Neuronal stem cell (in vitro differentiated cells): Measurements from ENCODE around the gene TOMM22.

ENCODE experiments used
- DNase-seq: peaks from one replicate; pipeline ENCODE4 v3.0.0-alpha.2; 2013; ENCODE audit warnings: low spot score
- H2AFZ ChIP-seq: one replicate; pipeline ENCODE4 v1.6.1; 2013; ENCODE audit warnings: mild to moderate bottlenecking, low read length, inconsistent platforms
- H2AK5ac ChIP-seq: 2 replicates; pipeline ENCODE4 v1.6.1; 2013; ENCODE audit warnings: low read depth, mild to moderate bottlenecking, inconsistent platforms, low read length, moderate library complexity, mixed read lengths
- H2BK120ac ChIP-seq: 2 replicates; pipeline ENCODE4 v1.6.1; 2013; ENCODE audit warnings: low read depth, mild to moderate bottlenecking, inconsistent platforms, low read length, moderate library complexity, mixed read lengths
- H2BK12ac ChIP-seq: one replicate; pipeline ENCODE4 v1.6.1; 2013; ENCODE audit warnings: low read length, inconsistent platforms
- H2BK15ac ChIP-seq: 2 replicates; pipeline ENCODE4 v1.6.1; 2013; ENCODE audit warnings: mild to moderate bottlenecking, low read length, inconsistent platforms, mixed read lengths
- H2BK5ac ChIP-seq: one replicate; pipeline ENCODE4 v1.6.1; 2013; ENCODE audit warnings: inconsistent platforms, mild to moderate bottlenecking, low read length, moderate library complexity
- H3K14ac ChIP-seq: one replicate; pipeline ENCODE4 v1.6.1; 2013; ENCODE audit warnings: low read length, inconsistent platforms
- H3K18ac ChIP-seq: 2 replicates; pipeline ENCODE4 v1.6.1; 2013; ENCODE audit warnings: low read length, inconsistent platforms
- H3K23ac ChIP-seq: 2 replicates; pipeline ENCODE4 v1.6.1; 2013; ENCODE audit warnings: low read depth, mild to moderate bottlenecking, mixed read lengths, low read length, inconsistent platforms; ENCODE audit not compliant: poor library complexity
- H3K27ac ChIP-seq: replicated peaks from 3 replicates; pipeline ENCODE4 v1.5.1; 2013; ENCODE audit warnings: low read length, inconsistent platforms
- H3K27me3 ChIP-seq, 3 experiments: 2 replicates each; pipeline ENCODE4 v1.6.1; 2013; ENCODE audit warnings: low read length in 3 of 3, mild to moderate bottlenecking in 2 of 3, inconsistent platforms in 1 of 3, low read depth in 1 of 3, mixed read lengths in 1 of 3, moderate library complexity in 1 of 3; ENCODE audit not compliant: control insufficient read depth in 3 of 3, insufficient read depth in 3 of 3
- H3K36me3 ChIP-seq, 2 donors: replicated peaks in 1 of 2; 2 replicates each; pipeline ENCODE4 v1.6.1; 2013; ENCODE audit warnings: low read length in 2 of 2; ENCODE audit not compliant: control insufficient read depth in 2 of 2, insufficient read depth in 2 of 2
- H3K4ac ChIP-seq: 2 replicates; pipeline ENCODE4 v1.6.1; 2013; ENCODE audit warnings: inconsistent platforms, mild to moderate bottlenecking, low read length, moderate library complexity
- H3K4me1 ChIP-seq, 2 donors: 1 replicate in 1 of 2; 2 replicates in 1 of 2; pipeline ENCODE4 v1.6.1; 2013; ENCODE audit warnings: low read length in 2 of 2, low read depth in 1 of 2; ENCODE audit not compliant: control insufficient read depth in 2 of 2, insufficient read depth in 1 of 2
- H3K4me2 ChIP-seq: one replicate; pipeline ENCODE4 v1.6.1; 2013; ENCODE audit warnings: mild to moderate bottlenecking, low read length, inconsistent platforms; ENCODE audit not compliant: insufficient read depth, poor library complexity, severe bottlenecking
- H3K4me3 ChIP-seq, 2 donors: 2 replicates each; pipeline ENCODE4 v1.5.1; 2013; ENCODE audit warnings: low read length in 2 of 2, mild to moderate bottlenecking in 2 of 2, inconsistent platforms in 1 of 2, moderate library complexity in 1 of 2
- H3K79me1 ChIP-seq: one replicate; pipeline ENCODE4 v1.6.1; 2013; ENCODE audit warnings: low read depth, mild to moderate bottlenecking, inconsistent platforms, low read length, moderate library complexity
- H3K9ac ChIP-seq: one replicate; pipeline ENCODE4 v1.6.1; 2013; ENCODE audit warnings: mild to moderate bottlenecking, low read depth, low read length, inconsistent platforms; ENCODE audit not compliant: poor library complexity
- H3K9me3 ChIP-seq, 2 donors: replicated peaks in 1 of 2; 2 replicates each; pipeline versions ENCODE3 to v1.6.1; 2013; ENCODE audit warnings: low read length in 2 of 2, mild to moderate bottlenecking in 2 of 2, inconsistent platforms in 1 of 2, low read depth in 1 of 2, mixed read lengths in 1 of 2, moderate library complexity in 1 of 2; ENCODE audit not compliant: control insufficient read depth in 2 of 2, insufficient read depth in 1 of 2
- H4K8ac ChIP-seq: one replicate; pipeline ENCODE4 v1.6.1; 2013; ENCODE audit warnings: low read depth, mild to moderate bottlenecking, inconsistent platforms, low read length, moderate library complexity
- H4K91ac ChIP-seq: one replicate; pipeline ENCODE4 v1.6.1; 2013; ENCODE audit warnings: low read length, low read depth, mild to moderate bottlenecking, inconsistent platforms; ENCODE audit not compliant: poor library complexity
- WGBS, 2 donors: extraction: QIAGEN DNeasy Blood & Tissue Kit; methylation state at CpG; one replicate each; pipeline ENCODE4 v1.1.7; 2013; ENCODE audit warnings: missing lambda C conversion rate in 2 of 2, mixed read lengths in 1 of 2; ENCODE audit not compliant: insufficient read length in 2 of 2, insufficient replicate concordance in 1 of 2; ENCODE audit errors: extremely low coverage in 2 of 2; 5-methylcytosine and 5-hydroxymethylcytosine counted together

Gene TOMM22

GRCh38 chr22:38710351-38710750 lies 28.6 kb downstream of the TOMM22 start:
- H3K4me3 ChIP-seq = no peak overlapping the region
- no peak overlapping the region for H3K14ac ChIP-seq
- H3K9me3 ChIP-seq = no peaks in the 10 kb centered on the region
- H3K4me2 ChIP-seq = no peak overlapping the region
- H3K23ac ChIP-seq = no peak overlapping the region
- no peak overlapping the region for H3K27ac ChIP-seq
- no peak overlapping the region for H2BK12ac ChIP-seq
- no peak overlapping the region for H2BK15ac ChIP-seq
- H3K18ac ChIP-seq = no peak overlapping the region
- no peak overlapping the region for H2AFZ ChIP-seq
- H3K79me1 ChIP-seq = peaks cover 18% of the 10 kb centered on the region
- H2AK5ac ChIP-seq = no peak overlapping the region
- H2BK5ac ChIP-seq = no peak overlapping the region
- no peak overlapping the region for H2BK120ac ChIP-seq
- H3K9ac ChIP-seq = no peak overlapping the region
- H3K36me3 ChIP-seq = peaks cover 6 to 48% of the 10 kb centered on the region in 2 donors
- no peak overlapping the region for H3K4ac ChIP-seq
- no CpG with 5 or more reads among the region's 3 CpGs for WGBS, 2 donors
- DNase-seq = no peak
- H4K91ac ChIP-seq = no peak overlapping the region
- H4K8ac ChIP-seq = no peak overlapping the region
- H3K4me1 ChIP-seq = peaks cover 11 to 23% of the 10 kb centered on the region in 2 donors
- no peaks in the 10 kb centered on the region for H3K27me3 ChIP-seq

GRCh38 chr22:38710866-38711265 lies 29.1 kb downstream of the TOMM22 start:
- no peaks in the 10 kb centered on the region for H3K9me3 ChIP-seq
- no peak overlapping the region for H3K23ac ChIP-seq
- peaks cover 11 to 23% of the 10 kb centered on the region in 2 donors for H3K4me1 ChIP-seq
- H2AFZ ChIP-seq = no peak overlapping the region
- no peak overlapping the region for H3K27ac ChIP-seq
- no peak overlapping the region for H3K4me3 ChIP-seq
- no peak overlapping the region for H3K4ac ChIP-seq
- no peak overlapping the region for H3K14ac ChIP-seq
- no peak overlapping the region for H2BK15ac ChIP-seq
- H3K4me2 ChIP-seq = no peak overlapping the region
- no peak overlapping the region for H2AK5ac ChIP-seq
- no peak overlapping the region for H2BK120ac ChIP-seq
- WGBS, 2 donors = no CpG with 5 or more reads among the region's 3 CpGs
- DNase-seq = no peak
- no peak overlapping the region for H3K18ac ChIP-seq
- no peak overlapping the region for H2BK12ac ChIP-seq
- H3K36me3 ChIP-seq = peaks cover 11 to 53% of the 10 kb centered on the region in 2 donors
- H3K9ac ChIP-seq = no peak overlapping the region
- no peak overlapping the region for H4K91ac ChIP-seq
- no peak overlapping the region for H4K8ac ChIP-seq
- peaks cover 23% of the 10 kb centered on the region for H3K79me1 ChIP-seq
- no peaks in the 10 kb centered on the region for H3K27me3 ChIP-seq
- no peak overlapping the region for H2BK5ac ChIP-seq

DNA sequence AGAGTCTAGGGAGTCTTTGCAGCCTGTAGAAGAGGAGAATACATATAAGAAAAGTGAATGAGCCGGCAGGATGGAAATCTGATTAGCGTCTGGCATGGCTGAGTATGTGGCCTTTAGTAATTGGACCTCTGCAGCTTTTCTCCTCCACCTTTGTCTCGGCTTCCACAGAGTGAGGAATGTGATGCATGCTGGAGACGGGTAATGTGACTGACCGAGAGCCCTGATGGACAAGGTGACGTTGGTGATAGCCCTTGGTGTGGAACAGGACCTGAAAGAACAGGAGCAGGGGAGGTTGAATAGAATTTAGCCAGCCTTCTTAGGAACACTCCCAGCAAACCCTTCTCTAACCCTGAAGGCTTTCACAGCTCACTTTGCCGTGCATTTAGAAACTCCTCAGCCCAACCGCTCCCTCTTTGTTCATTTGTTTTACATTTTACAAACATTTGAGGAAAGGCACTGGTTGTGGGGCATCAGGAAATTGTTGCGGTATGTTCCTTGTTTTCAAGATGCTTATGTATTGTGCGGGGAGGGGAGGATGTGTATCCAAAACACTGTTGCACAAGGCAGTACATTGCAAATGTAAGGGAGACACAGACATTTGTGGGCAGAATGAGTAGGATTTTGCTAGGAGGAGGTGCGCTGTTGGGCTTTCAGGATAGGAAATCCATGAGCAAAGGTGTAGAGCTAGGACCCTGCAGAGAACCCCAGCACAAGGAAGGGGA lies 30.9 kb downstream of the TOMM22 start:
- Histone ChIP-seq H2BK5ac (no peak overlapping the region), H4K91ac (no peak overlapping the region), H3K23ac (no peak overlapping the region), H3K4me2 (peak overlapping the region; percentile 32), H2AFZ (no peak overlapping the region), H3K27me3 (no peaks in the 10 kb centered on the region), H3K4me1 (peaks cover 2 to 22% of the 10 kb centered on the region in 2 donors), H2BK120ac (no peak overlapping the region), H2BK15ac (no peak overlapping the region), H3K4me3 (no peak overlapping the region), H3K9ac (no peak overlapping the region), H3K4ac (no peak overlapping the region), H3K14ac (no peak overlapping the region), H3K27ac (peak overlapping the region; percentile 88), H2BK12ac (no peak overlapping the region), H3K18ac (peak overlapping the region; percentile 20), H3K36me3 (peaks cover 21 to 71% of the 10 kb centered on the region in 2 donors), H3K9me3 (peaks cover 0 to 2% of the 10 kb centered on the region in 2 donors), H4K8ac (no peak overlapping the region), H2AK5ac (no peak overlapping the region), H3K79me1 (peaks cover 21% of the 10 kb centered on the region)
- peak; percentile 67 for DNase-seq
- no CpG with 5 or more reads among the region's 11 CpGs for WGBS, 2 donors

GRCh38 chr22:38713921-38714320 lies 32.2 kb downstream of the TOMM22 start:
- H3K4me1 ChIP-seq = peaks cover 2 to 22% of the 10 kb centered on the region in 2 donors
- no peak overlapping the region for H2BK120ac ChIP-seq
- H2BK5ac ChIP-seq = no peak overlapping the region
- H3K14ac ChIP-seq = no peak overlapping the region
- peaks cover 0 to 2% of the 10 kb centered on the region in 2 donors for H3K9me3 ChIP-seq
- H3K18ac ChIP-seq = no peak overlapping the region
- WGBS, 2 donors = no CpG with 5 or more reads among the region's 8 CpGs
- H2BK12ac ChIP-seq = no peak overlapping the region
- no peak overlapping the region for H2AFZ ChIP-seq
- peak overlapping the region; percentile 69 for H3K23ac ChIP-seq
- H3K36me3 ChIP-seq = peaks cover 25 to 75% of the 10 kb centered on the region in 2 donors
- H2AK5ac ChIP-seq = no peak overlapping the region
- H3K4me2 ChIP-seq = no peak overlapping the region
- H3K9ac ChIP-seq = no peak overlapping the region
- H3K4ac ChIP-seq = no peak overlapping the region
- H3K4me3 ChIP-seq = no peak overlapping the region
- no peak for DNase-seq
- H3K79me1 ChIP-seq = peaks cover 21% of the 10 kb centered on the region
- H3K27ac ChIP-seq = no peak overlapping the region
- no peak overlapping the region for H4K8ac ChIP-seq
- H2BK15ac ChIP-seq = no peak overlapping the region
- H4K91ac ChIP-seq = no peak overlapping the region
- no peaks in the 10 kb centered on the region for H3K27me3 ChIP-seq
